PC-9 (cell line): ENCODE results near the gene GALNT1. TPM values are rescaled to one million over a fixed set of nuclear protein-coding genes. Genes with fewer than 3 reads are reported as not detected.

Source experiments
- BruUV-seq: library from RNA; stranded (reverse); fragments of 400-500 nt; replicated peaks from 2 replicates; lab custom pipeline; 2021; lab: Mats Ljungman, UMichigan
- CTCF ChIA-PET: fragments of 300-600 bp; sonication (Branson Sonifier 250); formaldehyde crosslinking; loops from one replicate; lab custom pipeline; 2022; ENCODE audit warnings: antibody characterized with exemption; lab: Charles Lee
- POLR2A ChIA-PET: fragments of 300-600 bp; sonication (Branson Sonifier 250); formaldehyde crosslinking; loops from one replicate; lab custom pipeline; 2022; ENCODE audit warnings: antibody characterized with exemption; ENCODE audit not compliant: unreplicated experiment; lab: Charles Lee
- DNase-seq, 2 experiments: peaks; one replicate each; pipeline versions ENCODE4 v3.0.0 to v3.0.0-alpha.2; 2015 to 2022; ENCODE audit warnings: mixed read lengths in 1 of 2
- H2AFZ ChIP-seq: fragments of 200-600 bp; sonication (generic); 2 replicates; pipeline ENCODE4 v1.8.1; 2017; ENCODE audit warnings: antibody characterized with exemption
- H3F3A ChIP-seq: fragments of 200-600 bp; sonication (generic); 2 replicates; pipeline ENCODE4 v1.8.1; 2017; ENCODE audit warnings: antibody characterized with exemption, mild to moderate bottlenecking, low read depth; ENCODE audit not compliant: insufficient read depth
- H3K27ac ChIP-seq: fragments of 200-600 bp; sonication (generic); 2 replicates; pipeline ENCODE4 v1.6.1; 2016; ENCODE audit warnings: mixed run types
- H3K27me3 ChIP-seq: fragments of 200-600 bp; sonication (generic); 2 replicates; pipeline ENCODE4 v1.6.1; 2016; ENCODE audit warnings: low read depth, mixed run types; ENCODE audit not compliant: insufficient read depth
- H3K36me3 ChIP-seq: fragments of 200-600 bp; sonication (generic); 2 replicates; pipeline ENCODE4 v1.6.1; 2016; ENCODE audit warnings: low read depth, mixed run types
- H3K4me1 ChIP-seq: fragments of 200-600 bp; sonication (generic); replicated peaks from 2 replicates; pipeline ENCODE4 v1.6.1; 2016; ENCODE audit warnings: mixed run types; ENCODE audit not compliant: insufficient read depth
- H3K4me2 ChIP-seq: fragments of 200-600 bp; sonication (generic); 2 replicates; pipeline ENCODE4 v1.6.1; 2017; ENCODE audit warnings: mixed run types
- H3K4me3 ChIP-seq: fragments of 200-600 bp; sonication (generic); 2 replicates; pipeline ENCODE4 v1.6.1; 2016; ENCODE audit warnings: mixed run types
- H3K79me2 ChIP-seq: fragments of 200-600 bp; sonication (generic); 2 replicates; pipeline ENCODE4 v1.6.1; 2017; ENCODE audit warnings: low read depth, mixed run types
- H3K9me2 ChIP-seq: fragments of 200-600 bp; sonication (generic); 2 replicates; pipeline ENCODE4 v1.8.1; 2017; ENCODE audit warnings: mild to moderate bottlenecking; ENCODE audit not compliant: insufficient read depth
- H3K9me3 ChIP-seq: fragments of 200-600 bp; sonication (generic); 2 replicates; pipeline ENCODE4 v1.8.1; 2016; ENCODE audit warnings: low read depth; ENCODE audit not compliant: insufficient read depth
- H4K20me1 ChIP-seq: fragments of 200-600 bp; sonication (generic); 2 replicates; pipeline ENCODE4 v1.8.1; 2017; ENCODE audit not compliant: insufficient read depth
- CTCF ChIP-seq: fragments of 200-600 bp; sonication (generic); conservative IDR thresholded peaks from 2 replicates; pipeline ENCODE4 v1.6.1; 2017; ENCODE audit warnings: mixed run types, antibody characterized with exemption, mild to moderate bottlenecking, moderate library complexity
- EZH2 ChIP-seq: fragments of 200-600 bp; sonication (generic); IDR thresholded peaks from 2 replicates; pipeline ENCODE4 v1.8.0; 2017; ENCODE audit warnings: antibody characterized with exemption, low read depth
- intact Hi-C: fragments of 100-400 bp; cut with micrococcal nuclease; formaldehyde crosslinking; loops from one replicate; pipeline ENCODE4 v1.10.0; 2022; ENCODE audit not compliant: unreplicated experiment
- total RNA-seq: library from RNA; stranded (reverse); gene quantifications from 2 replicates; pipeline ENCODE4 v1.2.3, GENCODE V29; 2021

GALNT1 gene
- total RNA-seq, 1 experiment from 2014 or later, result 88.9 TPM

- ChIA-PET POLR2A (no interaction called here), CTCF (no interaction called here)
- Histone ChIP-seq H4K20me1 (no peaks in the 10 kb centered on the region), H3K79me2 (no peaks in the 10 kb centered on the region), H3K4me1 (no peaks in the 10 kb centered on the region), H3K4me2 (no peak overlapping the region), H3K9me3 (no peaks in the 10 kb centered on the region), H2AFZ (no peak overlapping the region), H3K4me3 (no peak overlapping the region), H3K36me3 (no peaks in the 10 kb centered on the region), H3K27ac (no peak overlapping the region), H3K27me3 (no peaks in the 10 kb centered on the region), H3F3A (no peaks in the 10 kb centered on the region), H3K9me2 (no peaks in the 10 kb centered on the region)
- intact Hi-C loops, result no loop called here
- no TSS peak for BruUV-seq
- DNase-seq, result no peak
- TF ChIP-seq EZH2 (no peak), CTCF (no peak)
Observed at GRCh38 chr18:35542356-35542755, 39.2 kb upstream of the GALNT1 start.

- Histone ChIP-seq H3K27ac (no peak overlapping the region), H4K20me1 (no peaks in the 10 kb centered on the region), H3K36me3 (no peaks in the 10 kb centered on the region), H3K4me2 (no peak overlapping the region), H3K9me3 (no peaks in the 10 kb centered on the region), H3K4me3 (no peak overlapping the region), H3K27me3 (no peaks in the 10 kb centered on the region), H2AFZ (no peak overlapping the region), H3K9me2 (no peaks in the 10 kb centered on the region), H3K4me1 (no peaks in the 10 kb centered on the region), H3F3A (no peaks in the 10 kb centered on the region), H3K79me2 (no peaks in the 10 kb centered on the region)
- intact Hi-C loops, result no loop called here
- TF ChIP-seq EZH2 (no peak), CTCF (no peak)
- ChIA-PET POLR2A (no interaction called here), CTCF (no interaction called here)
- DNase-seq, result no peak
- no TSS peak for BruUV-seq
Observed at GRCh38 chr18:35547008-35547605, 34.4 kb upstream of the GALNT1 start.

GRCh38 chr18:35549564-35549963 is 32.0 kb upstream of the GALNT1 start:
- no peaks in the 10 kb centered on the region for H4K20me1 ChIP-seq
- ChIA-PET POLR2A (no interaction called here), CTCF (no interaction called here)
- no peaks in the 10 kb centered on the region for H3K79me2 ChIP-seq
- H3K4me2 ChIP-seq, result no peak overlapping the region
- no peak for DNase-seq
- no peaks in the 10 kb centered on the region for H3K27me3 ChIP-seq
- no peak overlapping the region for H3K27ac ChIP-seq
- no peak overlapping the region for H3K4me3 ChIP-seq
- no peaks in the 10 kb centered on the region for H3K9me3 ChIP-seq
- intact Hi-C loops, result no loop called here
- no TSS peak for BruUV-seq
- no peaks in the 10 kb centered on the region for H3F3A ChIP-seq
- H2AFZ ChIP-seq, result no peak overlapping the region
- no peaks in the 10 kb centered on the region for H3K4me1 ChIP-seq
- H3K36me3 ChIP-seq, result no peaks in the 10 kb centered on the region
- H3K9me2 ChIP-seq, result no peaks in the 10 kb centered on the region
- TF ChIP-seq EZH2 (no peak), CTCF (no peak)
